Parathyroid adenoma (tissue), 2 donors: ENCODE data around the gene RNF121.

Source experiments
- H2AFZ ChIP-seq: fragments of 300-600 bp; sonication (generic); one replicate; pipeline ENCODE4 v1.7.0; 2017; ENCODE audit warnings: antibody characterized with exemption, mild to moderate bottlenecking
- H3K27ac ChIP-seq: fragments of 300-600 bp; sonication (generic); one replicate; pipeline ENCODE4 v1.7.0; 2017
- H3K27me3 ChIP-seq: fragments of 300-600 bp; sonication (generic); one replicate; pipeline ENCODE4 v1.7.0; 2017; ENCODE audit warnings: low read length; ENCODE audit not compliant: control insufficient read depth, insufficient read depth
- H3K36me3 ChIP-seq: fragments of 300-600 bp; sonication (generic); one replicate; pipeline ENCODE4 v1.7.0; 2017; ENCODE audit warnings: low read length; ENCODE audit not compliant: control insufficient read depth, insufficient read depth
- H3K4me1 ChIP-seq: fragments of 300-600 bp; sonication (generic); one replicate; pipeline ENCODE4 v1.7.0; 2017; ENCODE audit warnings: control low read depth
- H3K4me2 ChIP-seq: fragments of 300-600 bp; sonication (generic); one replicate; pipeline ENCODE4 v1.7.0; 2017; ENCODE audit warnings: low read length
- H3K4me3 ChIP-seq: fragments of 300-600 bp; sonication (generic); one replicate; pipeline ENCODE4 v1.7.0; 2017; ENCODE audit warnings: low read depth, low read length
- H3K79me2 ChIP-seq: fragments of 300-600 bp; sonication (generic); one replicate; pipeline ENCODE4 v1.7.0; 2017; ENCODE audit warnings: control low read depth
- H3K9ac ChIP-seq: fragments of 300-600 bp; sonication (generic); one replicate; pipeline ENCODE4 v1.7.0; 2017; ENCODE audit warnings: mild to moderate bottlenecking
- H3K9me3 ChIP-seq: fragments of 300-600 bp; sonication (generic); one replicate; pipeline ENCODE4 v1.7.0; 2017; ENCODE audit warnings: low read length; ENCODE audit not compliant: control insufficient read depth
- CTCF ChIP-seq: fragments of 300-600 bp; sonication (generic); IDR thresholded peaks from one replicate; pipeline ENCODE4 v1.7.0; 2017; ENCODE audit warnings: antibody characterized with exemption, mild to moderate bottlenecking
- donor health status: primary hyperparathyroidism.

The RNF121 gene

DNA sequence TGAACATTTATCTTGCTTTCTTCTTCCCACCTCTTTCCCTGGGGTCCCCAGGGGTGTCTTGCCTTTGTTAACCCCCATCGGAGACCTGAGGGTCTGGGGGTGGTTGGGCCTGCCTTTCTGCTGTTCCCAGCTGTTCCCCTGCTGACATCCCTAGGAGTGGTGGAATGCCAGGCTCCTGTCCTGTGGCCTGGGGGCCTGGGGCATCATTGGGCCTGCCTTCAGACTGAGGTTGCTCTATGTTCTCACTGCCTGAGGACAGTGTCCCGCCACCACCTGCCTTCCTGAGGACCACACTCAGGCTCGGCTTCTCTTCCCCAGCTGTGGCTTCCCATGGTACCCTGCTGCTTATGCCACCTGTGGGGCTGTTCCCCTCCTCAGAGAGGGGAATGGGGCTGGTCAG, 68.7 kb downstream of the RNF121 start:
- no peak for TF ChIP-seq CTCF
- Histone ChIP-seq H3K79me2 (no peaks in the 10 kb centered on the region), H3K27ac (no peak overlapping the region), H3K4me3 (no peak overlapping the region), H3K27me3 (no peaks in the 10 kb centered on the region), H3K4me2 (no peak overlapping the region), H2AFZ (no peak overlapping the region), H3K9ac (no peak overlapping the region), H3K36me3 (no peaks in the 10 kb centered on the region), H3K9me3 (no peaks in the 10 kb centered on the region), H3K4me1 (no peaks in the 10 kb centered on the region)

GRCh38 chr11:71998061-71998460, 69.2 kb downstream of the RNF121 start:
- H3K27ac ChIP-seq: no peak overlapping the region
- H3K4me2 ChIP-seq: no peak overlapping the region
- no peak overlapping the region for H3K9ac ChIP-seq
- no peaks in the 10 kb centered on the region for H3K9me3 ChIP-seq
- H3K36me3 ChIP-seq: no peaks in the 10 kb centered on the region
- no peaks in the 10 kb centered on the region for H3K4me1 ChIP-seq
- no peak for TF ChIP-seq CTCF
- no peak overlapping the region for H3K4me3 ChIP-seq
- no peak overlapping the region for H2AFZ ChIP-seq
- H3K79me2 ChIP-seq: no peaks in the 10 kb centered on the region
- H3K27me3 ChIP-seq: no peaks in the 10 kb centered on the region

GRCh38 chr11:71998649-71999310, 69.9 kb downstream of the RNF121 start, which contains the start of gene IL18BP:
IL18BP (plus strand) TSS chr11:71998909; CDS start chr11:71999985, 1,076 bp downstream.
- H3K27ac ChIP-seq: peak within 1 kb of the TSS; percentile 47
- no peaks in the 10 kb centered on the region for H3K27me3 ChIP-seq
- H3K4me2 ChIP-seq: no peak within 1 kb of the TSS
- H3K36me3 ChIP-seq: no peaks in the 10 kb centered on the region
- no peak within 1 kb of the TSS for H2AFZ ChIP-seq
- H3K9me3 ChIP-seq: no peaks in the 10 kb centered on the region
- H3K79me2 ChIP-seq: no peaks in the 10 kb centered on the region
- H3K4me3 ChIP-seq: no peak within 1 kb of the TSS
- TF ChIP-seq CTCF: no peak
- no peaks in the 10 kb centered on the region for H3K4me1 ChIP-seq
- H3K9ac ChIP-seq: no peak within 1 kb of the TSS

DNA sequence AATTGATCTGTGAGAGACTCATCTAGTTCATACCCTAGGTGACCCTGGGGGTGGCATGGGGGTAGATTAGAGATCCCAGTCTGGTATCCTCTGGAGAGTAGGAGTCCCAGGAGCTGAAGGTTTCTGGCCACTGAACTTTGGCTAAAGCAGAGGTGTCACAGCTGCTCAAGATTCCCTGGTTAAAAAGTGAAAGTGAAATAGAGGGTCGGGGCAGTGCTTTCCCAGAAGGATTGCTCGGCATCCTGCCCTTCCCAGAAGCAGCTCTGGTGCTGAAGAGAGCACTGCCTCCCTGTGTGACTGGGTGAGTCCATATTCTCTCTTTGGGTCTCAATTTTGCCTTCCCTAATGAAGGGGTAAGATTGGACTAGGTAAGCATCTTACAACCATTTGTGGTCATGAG, 70.5 kb downstream of the RNF121 start:
- no peak overlapping the region for H3K4me3 ChIP-seq
- H3K9me3 ChIP-seq: no peaks in the 10 kb centered on the region
- H3K27me3 ChIP-seq: no peaks in the 10 kb centered on the region
- peak overlapping the region; percentile 47 for H3K27ac ChIP-seq
- H2AFZ ChIP-seq: no peak overlapping the region
- H3K36me3 ChIP-seq: no peaks in the 10 kb centered on the region
- H3K4me2 ChIP-seq: no peak overlapping the region
- H3K79me2 ChIP-seq: no peaks in the 10 kb centered on the region
- no peak for TF ChIP-seq CTCF
- H3K4me1 ChIP-seq: no peaks in the 10 kb centered on the region
- H3K9ac ChIP-seq: no peak overlapping the region

GRCh38 chr11:71999798-72000197, 71.0 kb downstream of the RNF121 start:
- Histone ChIP-seq H3K27ac (peak overlapping the region; percentile 47), H3K4me1 (no peaks in the 10 kb centered on the region), H2AFZ (no peak overlapping the region), H3K4me3 (no peak overlapping the region), H3K36me3 (no peaks in the 10 kb centered on the region), H3K9ac (no peak overlapping the region), H3K4me2 (no peak overlapping the region), H3K27me3 (no peaks in the 10 kb centered on the region), H3K79me2 (no peaks in the 10 kb centered on the region), H3K9me3 (no peaks in the 10 kb centered on the region)
- no peak for TF ChIP-seq CTCF
